Upper lobe of left lung (tissue), 4 donors: ENCODE measurements around the gene CASP10.
"Not testable (repeated sequence)": the region's sequence is repeated elsewhere in the genome, so short reads cannot be mapped to it uniquely, and the experiment has no call there.

Experiments
- EP300 ChIP-seq, 4 donors: sonication (generic); formaldehyde crosslinking; IDR thresholded peaks; one replicate each; pipeline ENCODE4 v1.5.1; 2017; ENCODE audit warnings: antibody characterized with exemption in 4 of 4, control low read depth in 2 of 4
- TF ChIP-seq, protein P1 (sequence below), 6 experiments: fragments of 450-650 bp in 4 of 6; fragments of 200-600 bp in 2 of 6; sonication (generic) in 2 of 6; IDR thresholded peaks; one replicate each; pipeline ENCODE4 v1.5.1; 2016 to 2019; ENCODE audit warnings: antibody characterized with exemption in 6 of 6

DNA sequence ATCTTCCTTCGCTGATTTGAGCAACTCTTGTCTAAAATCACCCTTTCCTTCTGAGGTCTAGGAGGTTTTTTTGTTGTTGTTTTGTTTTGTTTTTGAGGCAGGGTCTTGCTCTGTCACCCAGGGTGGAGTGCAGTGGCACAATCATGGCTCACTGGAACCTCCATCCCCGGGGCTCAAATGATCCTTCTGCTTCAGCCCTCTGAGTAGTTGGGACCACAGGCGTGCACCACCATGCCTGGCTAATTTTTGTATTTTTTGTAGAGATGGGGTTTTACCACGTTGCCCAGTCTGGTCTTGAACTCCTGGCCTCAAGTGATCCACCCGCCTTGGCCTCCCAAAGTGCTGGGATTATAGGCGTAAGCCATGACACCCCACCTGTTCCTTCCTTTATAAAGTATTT, 1.3 kb downstream of the CASP10 start:
- not testable (repeated sequence) for TF ChIP-seq EP300 (IDR thresholded peaks at IDR 0.05)
- TF ChIP-seq, protein P1, sequence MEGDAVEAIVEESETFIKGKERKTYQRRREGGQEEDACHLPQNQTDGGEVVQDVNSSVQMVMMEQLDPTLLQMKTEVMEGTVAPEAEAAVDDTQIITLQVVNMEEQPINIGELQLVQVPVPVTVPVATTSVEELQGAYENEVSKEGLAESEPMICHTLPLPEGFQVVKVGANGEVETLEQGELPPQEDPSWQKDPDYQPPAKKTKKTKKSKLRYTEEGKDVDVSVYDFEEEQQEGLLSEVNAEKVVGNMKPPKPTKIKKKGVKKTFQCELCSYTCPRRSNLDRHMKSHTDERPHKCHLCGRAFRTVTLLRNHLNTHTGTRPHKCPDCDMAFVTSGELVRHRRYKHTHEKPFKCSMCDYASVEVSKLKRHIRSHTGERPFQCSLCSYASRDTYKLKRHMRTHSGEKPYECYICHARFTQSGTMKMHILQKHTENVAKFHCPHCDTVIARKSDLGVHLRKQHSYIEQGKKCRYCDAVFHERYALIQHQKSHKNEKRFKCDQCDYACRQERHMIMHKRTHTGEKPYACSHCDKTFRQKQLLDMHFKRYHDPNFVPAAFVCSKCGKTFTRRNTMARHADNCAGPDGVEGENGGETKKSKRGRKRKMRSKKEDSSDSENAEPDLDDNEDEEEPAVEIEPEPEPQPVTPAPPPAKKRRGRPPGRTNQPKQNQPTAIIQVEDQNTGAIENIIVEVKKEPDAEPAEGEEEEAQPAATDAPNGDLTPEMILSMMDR (IDR thresholded peaks at IDR 0.05), result not testable (repeated sequence)
